Right lobe of liver (tissue), 4 donors: ENCODE results near the gene TPRKB.

Experiments used
- POLR2A ChIP-seq: fragments of 450-650 bp; IDR thresholded peaks from one replicate; pipeline ENCODE4 v1.6.1; 2017; ENCODE audit warnings: antibody characterized with exemption, mild to moderate bottlenecking
- TF ChIP-seq, protein P1 (sequence below), 4 donors: fragments of 200-600 bp in 3 of 4; fragments of 450-650 bp in 1 of 4; IDR thresholded peaks; one replicate each; pipeline versions ENCODE4 v1.5.1 to v1.8.0; 2016 to 2022; ENCODE audit warnings: antibody characterized with exemption in 4 of 4, mild to moderate bottlenecking in 2 of 4
- donor health status: DM: no; HTN: no; CAD: no.
- donor health status: DM: no; HTN: no; CAD: no.
- donor health status: DM: no; HTN: yes; CAD: no.

DNA sequence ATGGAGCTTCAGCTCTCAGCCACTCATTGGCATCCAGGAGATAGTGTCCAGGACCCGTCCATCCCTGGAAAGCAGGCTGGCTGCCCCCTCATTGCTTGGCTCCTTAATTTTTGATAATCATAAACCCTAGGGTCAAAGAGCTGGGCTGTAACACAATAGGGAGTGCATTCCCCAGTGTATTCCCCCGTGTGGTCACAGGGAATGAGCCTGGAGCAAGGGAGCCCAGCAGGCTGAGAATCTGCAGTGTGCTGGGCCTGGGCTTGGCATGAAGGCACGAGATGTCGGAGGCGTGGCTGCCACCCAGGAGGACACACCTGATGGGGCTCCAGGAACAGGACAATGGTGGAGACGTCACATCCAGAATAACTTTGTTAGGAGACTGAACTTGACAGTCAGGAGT is 18.7 kb downstream of the TPRKB start:
- TF ChIP-seq POLR2A = no peak
- TF ChIP-seq, protein P1, sequence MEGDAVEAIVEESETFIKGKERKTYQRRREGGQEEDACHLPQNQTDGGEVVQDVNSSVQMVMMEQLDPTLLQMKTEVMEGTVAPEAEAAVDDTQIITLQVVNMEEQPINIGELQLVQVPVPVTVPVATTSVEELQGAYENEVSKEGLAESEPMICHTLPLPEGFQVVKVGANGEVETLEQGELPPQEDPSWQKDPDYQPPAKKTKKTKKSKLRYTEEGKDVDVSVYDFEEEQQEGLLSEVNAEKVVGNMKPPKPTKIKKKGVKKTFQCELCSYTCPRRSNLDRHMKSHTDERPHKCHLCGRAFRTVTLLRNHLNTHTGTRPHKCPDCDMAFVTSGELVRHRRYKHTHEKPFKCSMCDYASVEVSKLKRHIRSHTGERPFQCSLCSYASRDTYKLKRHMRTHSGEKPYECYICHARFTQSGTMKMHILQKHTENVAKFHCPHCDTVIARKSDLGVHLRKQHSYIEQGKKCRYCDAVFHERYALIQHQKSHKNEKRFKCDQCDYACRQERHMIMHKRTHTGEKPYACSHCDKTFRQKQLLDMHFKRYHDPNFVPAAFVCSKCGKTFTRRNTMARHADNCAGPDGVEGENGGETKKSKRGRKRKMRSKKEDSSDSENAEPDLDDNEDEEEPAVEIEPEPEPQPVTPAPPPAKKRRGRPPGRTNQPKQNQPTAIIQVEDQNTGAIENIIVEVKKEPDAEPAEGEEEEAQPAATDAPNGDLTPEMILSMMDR (IDR thresholded peaks at IDR 0.05) = no peak
